ENCODE results near the gene AARSD1.

- no peak for TF ChIP-seq YY1 (IDR thresholded peaks at IDR 0.05; ENCODE audit: insufficient read depth, insufficient read length)
- TF ChIP-seq ZNF274 (IDR thresholded peaks at IDR 0.05; ENCODE audit: low read depth, low read length): no peak
Measured at GRCh38 chr17:42946812-42947211, 17.4 kb downstream of the AARSD1 start.

Data from NT2/D1 (cell line).